Adipose tissue (tissue), 3 donors: ENCODE measurements around the gene ACTN1. TPM values are rescaled to one million over a fixed set of nuclear protein-coding genes. Genes with fewer than 3 reads are reported as not detected.
"Not testable (repeated sequence)": the region's sequence is repeated elsewhere in the genome, so short reads cannot be mapped to it uniquely, and the experiment has no call there.

Experiments
- H3K27ac ChIP-seq: one replicate; pipeline ENCODE4 v1.5.1; 2013; ENCODE audit warnings: low read depth, low read length
- whole genome bisulfite sequencing, 3 donors: extraction: QIAGEN DNeasy Blood & Tissue Kit; methylation state at CpG; one replicate each; pipeline ENCODE4 v1.1.7; 2013; 5-methylcytosine and 5-hydroxymethylcytosine counted together
- polyA plus RNA-seq, 3 donors: library from polyadenylated mRNA; stranded (reverse); fragments of 200-250 nt; gene quantifications; one replicate each; pipeline ENCODE4 v1.2.3, GENCODE V29; 2013
- donor health status: healthy with polysubstance abuse.
- donor health status: Bipolar disorder and iron deficiency.
- donor health status: healthy.

ACTN1 gene
- polyA plus RNA-seq, 3 donors, result 36.7 to 179 (median 50.7) TPM

GRCh38 chr14:68864361-68864750 is 114.7 kb downstream of the ACTN1 start:
- 82 to 84% (median 83%) methylated on average over 6 of the region's 6 CpGs for WGBS, 3 donors

GRCh38 chr14:68863610-68864360 is 115.3 kb downstream of the ACTN1 start:
- no peak overlapping the region for H3K27ac ChIP-seq
- WGBS, 3 donors, result 79 to 81% (median 80%) methylated on average over 12 to 13 of the region's 13 CpGs

More at GRCh38 chr14:68864361-68864750, 114.7 kb downstream of the ACTN1 start:
- H3K27ac ChIP-seq, result no peak overlapping the region

GRCh38 chr14:68862954-68863594 is 116.0 kb downstream of the ACTN1 start:
- 1 to 3% (median 2%) methylated on average over 2 of the region's 2 CpGs for WGBS, 3 donors
- H3K27ac ChIP-seq, result no peak overlapping the region

- WGBS, 3 donors, result 91 to 92% (median 91%) methylated on average over 5 of the region's 5 CpGs
- H3K27ac ChIP-seq, result no peak overlapping the region
Observed at GRCh38 chr14:68860771-68861170, 118.3 kb downstream of the ACTN1 start.

GRCh38 chr14:68857516-68858070 is 121.5 kb downstream of the ACTN1 start:
- 75 to 90% (median 86%) methylated on average over 5 of the region's 5 CpGs for WGBS, 3 donors
- H3K27ac ChIP-seq, result no peak overlapping the region

- H3K27ac ChIP-seq, result no peak overlapping the region
Observed at GRCh38 chr14:68856572-68856971, 122.5 kb downstream of the ACTN1 start.

GRCh38 chr14:68854421-68854820 is 124.7 kb downstream of the ACTN1 start:
- no peak overlapping the region for H3K27ac ChIP-seq
- WGBS, 3 donors, result 83 to 90% (median 84%) methylated on average over 7 of the region's 7 CpGs

More at GRCh38 chr14:68856572-68856971, 122.5 kb downstream of the ACTN1 start:
- WGBS, 3 donors, result 83 to 86% (median 84%) methylated on average over 6 of the region's 6 CpGs

- no peak overlapping the region for H3K27ac ChIP-seq
- whole genome bisulfite sequencing, 3 donors, result 63 to 95% (median 87%) methylated on average over 6 of the region's 6 CpGs
Observed at GRCh38 chr14:68853749-68854148, 125.4 kb downstream of the ACTN1 start.

- 97 to 99% (median 98%) methylated on average over 7 of the region's 7 CpGs for WGBS, 3 donors
- not testable (repeated sequence) for H3K27ac ChIP-seq
Observed at GRCh38 chr14:68852493-68852892, 126.6 kb downstream of the ACTN1 start.

GRCh38 chr14:68851078-68851477 is 128.0 kb downstream of the ACTN1 start:
- WGBS, 3 donors, result 82 to 86% (median 84%) methylated on average over 5 of the region's 5 CpGs
- H3K27ac ChIP-seq, result no peak overlapping the region

- 83 to 90% (median 86%) methylated on average over 3 of the region's 3 CpGs for WGBS, 3 donors
Observed at GRCh38 chr14:68849416-68849815, 129.7 kb downstream of the ACTN1 start.

GRCh38 chr14:68848253-68848652 is 130.8 kb downstream of the ACTN1 start:
- no peak overlapping the region for H3K27ac ChIP-seq
- WGBS, 3 donors, result 43 to 100% (median 89%) methylated on average over 1 of the region's 1 CpG

More at GRCh38 chr14:68849416-68849815, 129.7 kb downstream of the ACTN1 start:
- no peak overlapping the region for H3K27ac ChIP-seq

- WGBS, 3 donors, result 88 to 95% (median 91%) methylated on average over 4 of the region's 4 CpGs
Observed at GRCh38 chr14:68847640-68848039, 131.5 kb downstream of the ACTN1 start.

GRCh38 chr14:68846466-68846865 is 132.6 kb downstream of the ACTN1 start:
- WGBS, 3 donors, result 78 to 87% (median 86%) methylated on average over 3 of the region's 3 CpGs
- no peak overlapping the region for H3K27ac ChIP-seq

More at GRCh38 chr14:68847640-68848039, 131.5 kb downstream of the ACTN1 start:
- not testable (repeated sequence) for H3K27ac ChIP-seq

GRCh38 chr14:68844210-68844545 is 134.9 kb downstream of the ACTN1 start:
- WGBS, 3 donors, result 23 to 31% (median 29%) methylated on average over 6 of the region's 6 CpGs
- H3K27ac ChIP-seq, result no peak overlapping the region

- no peak overlapping the region for H3K27ac ChIP-seq
- 21 to 26% (median 22%) methylated on average over 19 of the region's 19 CpGs for WGBS, 3 donors
Observed at GRCh38 chr14:68843471-68844209, 135.5 kb downstream of the ACTN1 start.

- 76 to 89% (median 77%) methylated on average over 5 of the region's 5 CpGs for WGBS, 3 donors
- H3K27ac ChIP-seq, result no peak overlapping the region
Observed at GRCh38 chr14:68842298-68842697, 136.8 kb downstream of the ACTN1 start.

GRCh38 chr14:68841016-68841809 is 137.9 kb downstream of the ACTN1 start:
- no peak overlapping the region for H3K27ac ChIP-seq

More at GRCh38 chr14:68841016-68841809, 137.9 kb downstream of the ACTN1 start:
- 54 to 62% (median 60%) methylated on average over 6 of the region's 6 CpGs for WGBS, 3 donors
